GM21576 (cell line): ENCODE data around the gene ANKRD10.

Experiments used
- ATAC-seq: cut with Tn5 transposase; IDR thresholded peaks from one replicate; pipeline ENCODE4 v1.9.1; 2021; ENCODE audit warnings: mild to moderate bottlenecking, moderate library complexity; ENCODE audit not compliant: unreplicated experiment

Gene ANKRD10

GRCh38 chr13:110944968-110945927 is 30.4 kb upstream of the ANKRD10 start:
- ATAC-seq, result no peak

GRCh38 chr13:110944121-110944967 is 29.5 kb upstream of the ANKRD10 start:
- ATAC-seq, result peak; percentile 81

- ATAC-seq, result peak; percentile 70
These were observed 27.5 kb upstream of the ANKRD10 start for GRCh38 chr13:110942248-110942981.

- ATAC-seq, result no peak
These were observed 24.0 kb upstream of the ANKRD10 start for GRCh38 chr13:110938662-110939421.

- ATAC-seq, result no peak
These were observed 22.8 kb upstream of the ANKRD10 start for GRCh38 chr13:110937511-110938285.

GRCh38 chr13:110936519-110936918 is 21.6 kb upstream of the ANKRD10 start:
- no peak for ATAC-seq

- ATAC-seq, result no peak
These were observed 17.7 kb upstream of the ANKRD10 start for GRCh38 chr13:110932588-110932987.

- ATAC-seq, result no peak
These were observed 14.4 kb upstream of the ANKRD10 start for GRCh38 chr13:110929104-110929777.

- ATAC-seq, result no peak
These were observed 10.2 kb upstream of the ANKRD10 start for GRCh38 chr13:110925023-110925612.

- no peak for ATAC-seq
These were observed 9.7 kb upstream of the ANKRD10 start for GRCh38 chr13:110924639-110924934.

GRCh38 chr13:110923777-110924638 is 9.1 kb upstream of the ANKRD10 start:
- no peak for ATAC-seq

GRCh38 chr13:110923086-110923485 is 8.2 kb upstream of the ANKRD10 start:
- ATAC-seq, result no peak

GRCh38 chr13:110922506-110922905 is 7.6 kb upstream of the ANKRD10 start:
- no peak for ATAC-seq

GRCh38 chr13:110921695-110922094 is 6.8 kb upstream of the ANKRD10 start:
- no peak for ATAC-seq

GRCh38 chr13:110921209-110921608 is 6.3 kb upstream of the ANKRD10 start:
- no peak for ATAC-seq

- no peak for ATAC-seq
These were observed 5.2 kb upstream of the ANKRD10 start for GRCh38 chr13:110920038-110920437.

GRCh38 chr13:110916301-110917142 is 1.7 kb upstream of the ANKRD10 start:
- no peak for ATAC-seq
